DMS153 (cell line): ENCODE measurements around the gene CST7.
"Not testable (repeated sequence)": the region's sequence is repeated elsewhere in the genome, so short reads cannot be mapped to it uniquely, and the experiment has no call there.

Experiments used
- DNase-seq: peaks from one replicate; lab custom pipeline; 2025; lab: John Stamatoyannopoulos, UW

CST7 gene

DNA sequence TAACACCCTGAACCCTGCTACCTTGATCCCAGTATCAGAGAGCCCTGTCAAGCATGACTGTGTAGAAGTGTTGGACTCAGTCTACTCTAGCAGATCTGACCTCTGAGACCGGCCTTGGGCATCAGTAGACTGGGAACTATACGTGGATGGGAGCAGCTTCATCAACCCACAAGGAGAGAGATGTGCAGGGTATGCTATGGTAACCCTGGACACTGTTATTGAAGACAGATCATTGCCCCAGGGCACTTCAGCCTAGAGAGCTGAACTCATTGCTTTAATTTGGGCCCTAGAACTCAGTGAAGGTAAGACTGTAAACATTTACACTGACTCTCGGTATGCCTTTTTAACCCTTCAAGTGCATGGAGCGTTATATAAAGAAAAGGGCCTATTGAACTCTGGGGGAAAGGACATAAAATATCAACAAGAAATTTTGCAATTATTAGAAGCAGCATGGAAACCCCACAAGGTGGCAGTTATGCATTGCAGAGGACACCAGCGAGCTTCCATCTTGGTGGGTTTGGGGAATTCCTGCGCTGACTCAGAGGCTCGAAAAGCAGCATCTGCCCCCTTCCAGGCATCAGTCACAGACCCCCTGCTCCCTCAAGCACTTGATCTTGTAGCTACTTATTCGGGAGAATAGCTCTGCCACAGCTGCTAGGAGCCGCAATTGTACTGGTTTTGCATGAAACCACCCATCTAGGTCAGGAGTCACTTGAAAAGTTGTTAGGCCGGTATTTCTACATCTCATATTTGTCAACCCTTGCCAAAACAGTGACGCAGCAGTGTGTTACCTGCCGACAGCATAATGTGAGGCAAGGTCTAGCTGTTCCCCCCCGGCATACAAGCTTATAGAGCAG, 19.0 kb upstream of the CST7 start:
- peak; percentile 89 for DNase-seq

DNA sequence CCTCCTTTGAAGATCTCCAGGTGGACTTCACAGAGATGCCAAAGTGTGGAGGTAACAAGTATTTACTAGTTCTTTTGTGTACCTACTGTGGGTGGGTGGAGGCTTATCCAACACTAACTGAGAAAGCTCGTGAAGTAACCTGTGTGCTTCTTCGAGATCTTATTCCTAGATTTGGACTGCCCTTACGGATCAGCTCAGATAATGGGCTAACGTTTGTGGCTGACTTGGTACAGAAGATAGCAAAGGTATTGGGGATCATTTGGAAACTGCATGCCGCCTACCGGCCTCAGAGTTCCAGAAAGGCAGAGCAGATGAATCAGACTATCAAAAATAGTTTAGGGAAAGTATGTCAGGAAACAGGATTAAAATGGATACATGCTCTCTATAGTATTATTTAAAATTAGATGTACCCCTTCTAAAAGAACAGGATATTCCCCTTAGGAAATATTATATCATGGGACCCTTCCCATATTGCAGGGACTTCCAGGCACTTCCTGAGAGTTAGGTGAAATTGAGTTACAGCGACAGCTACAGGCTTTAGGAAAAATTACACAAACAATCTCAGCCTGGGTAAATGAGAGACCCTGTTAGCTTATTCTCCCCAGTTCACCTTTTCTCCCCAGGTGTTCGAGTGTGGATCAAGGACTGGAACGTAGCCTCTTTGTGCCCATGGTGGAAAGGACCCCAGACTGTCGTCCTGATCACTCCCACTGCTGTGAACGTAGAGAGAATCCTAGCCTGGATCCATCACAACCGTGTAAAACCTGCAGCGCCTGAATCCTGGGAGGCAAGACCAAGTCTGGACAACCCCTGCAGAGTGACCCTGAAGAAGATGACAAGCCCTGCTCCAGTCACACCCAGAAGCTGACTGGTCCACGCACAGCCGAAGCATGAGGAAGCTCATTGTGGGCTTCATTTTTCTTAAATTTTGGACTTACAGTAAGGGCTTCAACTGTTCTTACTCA, 18.1 kb upstream of the CST7 start:
- DNase-seq, result not testable (repeated sequence)

GRCh38 chr20:24931893-24932292, 17.2 kb upstream of the CST7 start:
- DNase-seq, result not testable (repeated sequence)

- DNase-seq, result no peak
Observed at GRCh38 chr20:24933266-24933908, 15.7 kb upstream of the CST7 start.

DNA sequence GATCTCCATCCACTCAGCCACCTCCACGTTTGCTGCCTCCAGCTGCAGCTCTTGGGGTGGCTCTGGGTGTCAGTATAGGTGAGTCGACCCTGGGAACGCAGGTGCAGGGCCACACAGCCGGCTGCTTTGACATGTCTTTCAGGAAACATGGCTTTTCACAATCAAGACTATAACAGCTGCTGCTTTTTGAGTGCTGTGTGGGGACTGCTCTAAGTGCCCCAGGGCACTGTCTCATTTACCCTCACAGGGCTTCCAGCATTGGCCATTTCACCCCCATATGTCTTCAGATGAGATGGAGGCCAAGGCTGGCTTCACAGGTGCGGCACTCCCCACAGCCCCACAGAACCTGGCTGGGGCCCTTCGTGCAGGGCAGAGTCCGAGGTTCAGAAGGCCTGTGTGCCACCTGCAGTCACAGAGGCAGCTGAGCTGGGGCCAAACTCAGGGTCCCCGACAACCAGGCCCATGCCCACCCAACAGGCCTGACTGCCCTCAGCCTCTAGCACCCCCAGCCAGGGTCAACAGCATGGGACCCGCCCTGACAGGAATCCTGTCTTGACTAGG, 14.9 kb upstream of the CST7 start:
- DNase-seq, result no peak

- no peak for DNase-seq
Observed at GRCh38 chr20:24934716-24935115, 14.4 kb upstream of the CST7 start.

DNA sequence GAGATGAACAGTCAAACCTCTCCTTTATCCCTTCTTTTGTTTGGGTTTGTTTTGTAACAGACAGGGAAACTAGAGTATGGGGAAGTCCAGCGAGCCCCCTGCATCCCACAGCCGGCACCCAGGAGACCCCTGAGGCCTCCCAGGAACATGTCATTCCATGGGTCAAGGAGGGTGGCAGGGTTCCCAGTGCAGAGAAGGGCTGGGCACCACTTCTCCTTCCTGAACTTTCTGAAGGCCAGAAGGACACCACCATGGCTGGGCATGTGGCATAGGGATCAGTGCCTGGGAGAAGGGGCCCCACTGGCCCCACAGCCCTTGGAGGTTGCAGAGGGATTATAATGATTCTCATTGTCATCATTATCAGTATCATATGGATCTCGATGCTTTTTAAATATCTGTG, 13.9 kb upstream of the CST7 start:
- no peak for DNase-seq

DNA sequence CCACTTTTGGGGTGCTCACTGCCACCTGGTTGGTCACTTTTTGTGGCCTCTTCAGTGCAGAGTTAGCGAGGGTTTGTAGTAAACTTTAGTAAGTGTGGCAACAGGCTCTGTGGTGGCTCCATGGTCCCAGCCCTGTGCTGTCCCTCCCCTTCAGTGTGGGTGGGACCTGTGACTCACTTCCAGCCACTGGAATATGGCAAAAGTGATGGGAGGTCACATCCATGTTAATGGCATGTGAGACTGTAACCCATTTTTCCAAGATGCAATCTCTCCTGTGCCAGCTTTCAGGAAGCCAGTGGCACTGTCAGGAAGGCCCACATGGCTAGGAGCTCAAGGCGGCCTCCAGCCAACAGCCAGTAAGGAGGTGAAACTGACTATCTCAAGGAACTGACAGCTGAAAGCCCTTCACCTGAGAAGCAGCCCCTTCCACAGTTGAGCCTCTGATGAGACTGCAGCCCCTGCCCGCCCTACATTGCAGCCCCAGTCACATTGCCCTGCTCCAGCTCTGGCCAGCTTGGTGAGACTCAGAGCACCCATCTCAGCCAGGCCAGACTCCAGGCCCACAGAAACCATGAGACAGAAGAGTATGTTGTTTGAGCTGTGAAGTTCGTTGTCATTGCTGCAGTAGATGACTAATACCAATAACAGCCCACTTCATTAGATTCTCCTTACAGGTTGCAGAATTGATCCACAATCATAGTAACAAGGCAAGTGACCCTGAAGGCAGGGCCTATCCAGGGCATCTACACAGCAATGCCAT, 13.1 kb upstream of the CST7 start:
- DNase-seq, result no peak

GRCh38 chr20:24936526-24937407, 12.3 kb upstream of the CST7 start:
- no peak for DNase-seq

GRCh38 chr20:24937579-24937978, 11.5 kb upstream of the CST7 start:
- no peak for DNase-seq

- no peak for DNase-seq
Observed at GRCh38 chr20:24938498-24938897, 10.6 kb upstream of the CST7 start.

- no peak for DNase-seq
Observed at GRCh38 chr20:24939036-24939435, 10.0 kb upstream of the CST7 start.

DNA sequence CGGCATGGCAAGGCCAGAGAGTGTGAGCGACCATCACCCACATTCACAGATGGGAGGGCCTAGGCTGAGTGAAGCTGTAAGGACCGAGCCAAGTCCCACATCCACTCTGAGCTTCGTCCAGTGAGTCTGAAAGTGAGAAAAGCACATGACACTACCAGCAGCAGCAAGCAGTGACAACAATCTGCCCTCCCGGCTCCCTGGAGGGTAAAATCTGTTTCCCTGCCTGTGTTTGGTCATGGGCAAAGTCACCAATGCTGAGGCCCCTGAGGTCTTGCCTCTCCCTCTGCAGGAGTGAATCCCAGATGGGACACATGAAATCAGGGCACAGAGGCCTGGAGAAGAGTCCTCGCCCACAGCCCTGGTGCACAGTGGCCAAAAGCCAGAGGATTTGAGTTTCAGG, 6.4 kb upstream of the CST7 start:
- no peak for DNase-seq

DNA sequence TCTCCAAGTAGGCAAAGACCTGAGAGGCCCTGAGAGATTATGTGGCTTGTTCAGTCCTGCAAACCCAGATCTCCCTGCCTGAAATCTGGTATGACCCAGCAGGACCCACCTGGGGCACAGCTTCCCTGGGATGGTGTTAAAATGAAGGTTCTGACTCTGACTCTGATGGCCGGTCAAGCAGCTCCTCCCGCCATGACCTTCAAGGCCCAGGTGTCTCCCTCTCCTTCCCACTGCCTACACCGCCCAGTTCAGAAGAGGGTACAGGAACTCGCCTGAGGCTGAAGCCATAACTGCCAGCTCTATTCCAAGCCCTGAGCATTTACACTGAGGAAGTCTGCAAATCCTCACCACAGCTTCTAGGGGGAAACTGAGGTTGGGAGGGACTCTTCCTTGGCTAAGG, 5.9 kb upstream of the CST7 start:
- DNase-seq, result no peak

- DNase-seq, result no peak
Observed at GRCh38 chr20:24943731-24944130, 5.3 kb upstream of the CST7 start.

- not testable (repeated sequence) for DNase-seq
Observed at GRCh38 chr20:24946376-24946775, 2.7 kb upstream of the CST7 start.

DNA sequence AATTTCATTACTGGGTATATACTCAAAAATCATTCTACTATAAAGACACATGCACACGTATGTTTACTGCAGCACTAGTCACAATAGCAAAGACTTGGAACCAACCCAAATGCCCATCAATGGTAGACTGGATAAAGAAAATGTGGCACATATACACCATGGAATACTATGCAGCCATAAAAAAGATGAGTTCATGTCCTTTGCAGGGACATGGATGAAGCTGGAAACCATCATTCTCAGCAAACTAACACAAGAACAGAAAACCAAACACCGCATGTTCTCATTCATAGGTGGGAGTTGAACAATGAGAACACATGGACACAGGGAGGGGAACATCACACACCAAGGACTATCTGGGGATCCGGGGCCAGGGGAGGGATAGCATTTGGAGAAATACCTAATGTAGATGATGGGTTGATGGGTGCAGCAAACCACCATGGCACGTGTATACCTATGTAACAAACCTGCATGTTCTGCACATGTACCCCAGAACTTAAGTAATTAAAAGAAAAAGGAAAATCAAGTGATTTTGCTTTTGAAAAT, 602 bp upstream of the CST7 start:
- not testable (repeated sequence) for DNase-seq

GRCh38 chr20:24949756-24950127, 673 bp downstream of the CST7 start:
- DNase-seq, result no peak

GRCh38 chr20:24950128-24950835, 1.2 kb downstream of the CST7 start:
- no peak for DNase-seq
